Retinal pigment epithelial cell (primary cell): ENCODE measurements around the gene UNC119.

ENCODE experiments used
- DNase-seq: peaks from one replicate; pipeline ENCODE4 v3.0.0-alpha.2; 2010; ENCODE audit warnings: low read depth
- H3K4me3 ChIP-seq: 2 replicates; pipeline ENCODE4 v1.5.1; 2011; ENCODE audit warnings: mild to moderate bottlenecking, low read length, control low read depth, moderate library complexity
- CTCF ChIP-seq: conservative IDR thresholded peaks from 2 replicates; pipeline ENCODE4 v1.5.1; 2011; ENCODE audit warnings: low read depth, low read length, control low read depth, inconsistent platforms

Gene UNC119

GRCh38 chr17:28533091-28533807 lies 19.2 kb downstream of the UNC119 start:
- DNase-seq: no peak
- no peak for TF ChIP-seq CTCF
- no peak overlapping the region for H3K4me3 ChIP-seq

- H3K4me3 ChIP-seq: no peak overlapping the region
- DNase-seq: no peak
- no peak for TF ChIP-seq CTCF
Measured at GRCh38 chr17:28532050-28532960, 20.1 kb downstream of the UNC119 start.

DNA sequence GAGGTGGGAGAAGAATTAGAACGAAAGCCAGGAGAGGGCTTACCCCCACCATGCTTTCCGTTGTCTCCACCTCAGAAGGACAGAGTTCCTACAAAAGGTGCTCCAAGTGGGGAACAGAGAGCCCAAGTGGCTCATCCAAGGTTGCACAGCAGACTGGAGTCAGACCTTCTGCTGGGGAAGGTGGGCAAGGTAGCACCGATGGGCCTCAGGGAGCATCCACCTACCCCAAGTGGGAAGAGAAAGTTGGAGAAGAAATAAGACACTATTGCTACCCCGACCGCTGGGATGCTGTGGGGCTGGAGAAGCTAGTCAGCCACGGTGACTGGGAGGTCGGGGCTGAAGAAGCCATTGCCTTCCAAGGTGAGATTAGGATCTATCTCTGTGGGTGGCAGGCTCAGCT lies 21.5 kb downstream of the UNC119 start:
- no peak for DNase-seq
- TF ChIP-seq CTCF: no peak
- H3K4me3 ChIP-seq: no peak overlapping the region

GRCh38 chr17:28530250-28530649 lies 22.2 kb downstream of the UNC119 start:
- no peak overlapping the region for H3K4me3 ChIP-seq
- no peak for TF ChIP-seq CTCF
- DNase-seq: no peak

- TF ChIP-seq CTCF: no peak
- H3K4me3 ChIP-seq: no peak overlapping the region
- DNase-seq: no peak
Measured at GRCh38 chr17:28529013-28529400, 23.4 kb downstream of the UNC119 start.

DNA sequence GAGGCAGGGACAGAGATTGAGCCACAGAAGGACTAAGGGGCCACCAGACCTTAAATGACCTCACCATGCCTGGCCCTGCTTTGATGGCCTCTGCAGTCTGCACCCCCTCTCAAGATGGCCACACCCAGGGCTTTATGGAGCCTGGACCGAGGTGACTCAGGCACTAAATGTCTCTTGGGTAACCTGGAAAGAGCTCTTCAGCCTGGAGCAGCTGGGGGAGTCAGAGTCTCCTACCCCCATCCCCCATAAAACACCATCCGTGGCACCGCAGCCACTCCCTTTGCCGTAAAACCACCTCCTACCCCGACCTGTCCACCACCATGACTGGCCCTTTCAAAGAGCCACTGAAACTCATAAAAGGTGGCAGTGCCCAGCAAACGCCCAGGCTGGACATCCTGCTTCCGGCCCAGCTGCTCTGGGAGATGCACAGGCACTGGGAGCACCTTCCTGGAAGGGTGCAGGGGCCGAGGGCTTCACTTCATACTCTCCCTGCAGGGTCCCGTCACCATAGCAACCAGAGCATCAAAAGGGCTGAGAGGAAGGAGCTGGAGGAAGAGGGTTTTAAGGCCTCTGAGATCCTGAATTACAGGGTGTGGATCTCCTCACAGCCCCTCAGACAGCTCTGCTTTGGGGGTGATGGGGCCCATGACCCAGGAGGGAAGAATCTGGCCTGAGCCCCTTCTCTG lies 24.0 kb downstream of the UNC119 start:
- no peak for TF ChIP-seq CTCF
- DNase-seq: no peak
- no peak overlapping the region for H3K4me3 ChIP-seq
